SU-DHL-6 (cell line): Measurements from ENCODE around the gene LRRC8E.

Source experiments
- CTCF ChIP-seq: fragments of 200-600 bp; sonication (generic); IDR thresholded peaks from one replicate; pipeline ENCODE4 v1.5.1; 2017; ENCODE audit warnings: antibody characterized with exemption, mild to moderate bottlenecking, low read length, moderate library complexity; ENCODE audit not compliant: insufficient read depth, poor library complexity, severe bottlenecking
- EZH2phosphoT487 ChIP-seq: fragments of 200-600 bp; sonication (generic), shearing (Covaris generic); conservative IDR thresholded peaks from 2 replicates; pipeline ENCODE4 v1.6.1; 2018; ENCODE audit warnings: mild to moderate bottlenecking, antibody characterized with exemption, low read length, moderate library complexity, mixed read lengths

- TF ChIP-seq CTCF = no peak
- no peak for TF ChIP-seq EZH2phosphoT487
Observed at GRCh38 chr19:7921967-7922835, 33.9 kb downstream of the LRRC8E start.
